GM12874 (cell line): ENCODE measurements around the gene ZNF536.

Experiments used
- CTCF ChIP-seq: IDR thresholded peaks from 2 replicates; pipeline ENCODE4 v1.5.1; 2011; ENCODE audit warnings: low read depth, mild to moderate bottlenecking, control low read depth, low read length, moderate library complexity; ENCODE audit not compliant: insufficient read depth

ZNF536 gene

GRCh38 chr19:30593975-30594745, 222.0 kb downstream of the ZNF536 start:
- no peak for TF ChIP-seq CTCF

- no peak for TF ChIP-seq CTCF
Observed at GRCh38 chr19:30596268-30596667, 224.1 kb downstream of the ZNF536 start.

GRCh38 chr19:30596813-30597399, 224.7 kb downstream of the ZNF536 start:
- no peak for TF ChIP-seq CTCF

- TF ChIP-seq CTCF: no peak
Observed at GRCh38 chr19:30598688-30599087, 226.5 kb downstream of the ZNF536 start.

GRCh38 chr19:30602661-30603350, 230.6 kb downstream of the ZNF536 start:
- no peak for TF ChIP-seq CTCF

- TF ChIP-seq CTCF: no peak
Observed at GRCh38 chr19:30604657-30605056, 232.5 kb downstream of the ZNF536 start.

GRCh38 chr19:30605333-30605732, 233.1 kb downstream of the ZNF536 start:
- no peak for TF ChIP-seq CTCF
